Epidermal melanocyte (primary cell): Measurements from ENCODE around the gene NUAK2.

Experiments used
- DNase-seq: peaks from one replicate; pipeline ENCODE4 v3.0.0; 2011; ENCODE audit warnings: low spot score; ENCODE audit not compliant: insufficient read length

Gene NUAK2

GRCh38 chr1:205346956-205347574 is 25.5 kb upstream of the NUAK2 start:
- no peak for DNase-seq

DNA sequence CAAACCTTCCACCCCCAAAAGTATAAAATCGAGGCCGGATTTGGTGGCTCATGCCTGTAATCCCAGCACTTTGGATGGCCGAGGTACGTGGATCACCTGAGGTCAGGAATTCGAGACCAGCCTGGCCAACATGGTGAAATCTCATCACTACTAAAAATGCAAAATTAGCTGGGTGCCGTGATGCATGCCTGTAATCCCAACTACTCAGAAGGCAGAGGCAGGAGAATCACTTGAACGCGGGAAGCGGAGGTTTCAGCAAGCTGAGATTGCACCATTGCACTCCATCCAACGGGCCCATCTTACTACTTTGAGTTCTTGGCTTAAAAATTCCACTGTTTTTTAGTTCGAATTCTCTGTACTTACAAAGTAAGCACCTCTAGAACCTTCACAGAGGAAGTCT is 24.2 kb upstream of the NUAK2 start:
- DNase-seq: no peak

- no peak for DNase-seq
These were observed 22.8 kb upstream of the NUAK2 start for GRCh38 chr1:205344066-205344928.

DNA sequence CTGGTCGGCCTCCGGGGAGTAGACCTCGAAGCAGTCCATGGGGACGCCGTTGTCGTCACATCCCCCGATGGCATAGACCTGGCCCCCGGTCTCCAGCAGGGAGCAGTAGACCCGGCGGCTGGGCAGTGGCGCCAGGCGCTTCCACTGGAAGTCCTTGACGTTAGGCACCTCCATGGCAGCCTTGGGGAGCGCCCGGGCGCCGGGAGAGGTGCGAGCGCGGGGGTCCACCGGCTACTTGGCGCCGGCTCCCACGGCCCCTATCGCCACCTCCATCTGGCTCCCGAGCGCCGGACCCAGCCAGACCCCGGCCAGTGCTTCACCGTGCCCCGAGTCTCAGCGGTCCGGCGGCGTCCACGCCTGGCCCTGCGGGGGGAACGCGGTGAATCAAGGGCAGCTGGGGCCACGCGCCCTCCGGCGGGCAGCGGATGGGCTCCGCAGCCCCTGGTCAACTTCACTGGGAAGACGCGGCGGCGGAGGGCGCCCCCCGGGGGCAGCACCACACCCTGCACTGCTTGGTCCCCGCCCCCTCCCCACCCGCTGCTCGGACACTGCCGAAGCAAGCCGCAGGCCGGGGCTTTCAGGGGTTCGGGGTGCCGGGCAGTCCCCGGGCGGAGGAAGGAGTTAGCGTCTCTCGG is 22.0 kb upstream of the NUAK2 start:
- no peak for DNase-seq

DNA sequence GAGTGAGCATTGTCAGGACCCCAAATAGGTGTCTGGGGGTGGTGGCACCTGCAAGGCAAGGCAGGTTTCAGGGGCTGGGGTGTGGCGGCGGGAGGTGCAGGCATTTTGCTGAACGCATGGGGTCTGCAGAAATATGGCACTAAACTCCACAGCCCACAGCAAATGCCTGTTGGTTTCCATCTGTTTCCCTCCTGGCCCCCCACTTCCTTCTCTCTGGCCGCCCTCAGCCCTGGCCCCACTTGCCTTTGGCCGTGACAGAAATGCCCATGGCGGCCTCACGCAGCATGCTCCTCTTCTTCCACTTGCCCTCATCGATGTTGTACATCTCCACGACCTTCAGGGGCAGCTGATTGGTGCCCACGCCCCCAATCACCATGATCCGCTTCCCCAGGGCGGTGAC is 21.4 kb upstream of the NUAK2 start:
- no peak for DNase-seq

GRCh38 chr1:205340676-205341075 is 19.1 kb upstream of the NUAK2 start:
- no peak for DNase-seq

- no peak for DNase-seq
These were observed 18.2 kb upstream of the NUAK2 start for GRCh38 chr1:205339717-205340116.

DNA sequence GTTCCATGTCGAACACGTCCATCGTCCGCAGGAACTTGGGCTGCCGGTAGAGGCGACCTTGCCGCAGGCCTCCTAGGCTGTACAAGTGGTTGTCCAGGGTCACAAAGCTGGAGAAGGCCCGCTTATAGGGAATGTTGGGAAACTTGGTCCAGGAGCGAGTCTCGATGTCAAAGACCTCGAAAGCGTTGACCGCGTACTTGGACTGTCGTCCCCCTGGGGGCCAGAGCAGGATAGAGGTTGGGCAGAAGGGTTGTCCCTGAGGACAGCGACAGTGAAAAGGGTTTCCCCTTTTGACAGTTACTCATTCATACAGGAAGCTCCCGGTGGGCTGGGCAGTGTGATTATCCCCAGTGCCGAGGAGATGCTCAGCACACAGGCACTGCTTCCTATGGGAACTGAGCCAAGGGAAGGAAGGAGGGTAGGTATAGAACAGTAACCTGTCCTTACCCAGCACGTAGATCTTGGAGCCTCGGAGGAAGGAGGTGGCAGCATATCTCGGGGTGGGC is 17.7 kb upstream of the NUAK2 start:
- DNase-seq: no peak

DNA sequence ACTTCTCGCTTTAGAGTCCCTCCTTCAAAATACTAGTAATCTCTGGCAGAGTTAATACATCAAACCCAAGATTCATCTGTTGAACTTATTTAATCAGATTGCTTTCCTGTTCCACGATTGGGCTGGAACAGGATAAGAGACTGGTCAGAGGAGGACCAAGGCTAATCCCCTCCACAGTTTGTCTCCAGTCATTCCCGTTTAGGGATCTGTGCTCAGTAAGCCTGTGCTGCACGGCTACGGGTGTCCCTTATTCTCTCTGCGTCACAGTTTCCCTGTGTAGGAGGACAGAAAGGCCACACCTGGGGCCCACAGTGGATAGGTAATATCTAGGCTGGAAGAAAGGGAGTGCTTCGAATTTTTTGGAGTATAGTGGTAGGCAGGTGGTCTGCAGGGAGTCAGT is 16.5 kb upstream of the NUAK2 start:
- DNase-seq: no peak

DNA sequence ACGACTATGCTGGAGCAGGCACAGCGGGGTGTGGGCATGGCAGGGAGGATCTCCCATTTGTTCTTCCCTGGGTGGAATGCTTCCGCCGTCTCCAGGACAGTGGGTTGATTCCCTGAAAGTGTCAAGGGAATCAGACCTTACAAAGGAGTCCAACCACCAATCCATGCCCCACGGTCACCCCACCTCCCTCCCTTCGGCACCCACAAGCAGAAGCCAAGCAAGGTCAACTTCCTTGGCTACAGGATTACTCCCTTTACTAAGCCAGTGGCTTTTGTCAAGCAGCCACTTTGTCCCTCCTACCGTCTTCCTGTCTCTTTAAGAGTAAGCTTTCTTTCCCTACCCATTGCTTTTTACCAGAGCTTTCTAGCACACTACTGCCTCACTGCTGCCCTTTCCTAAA is 15.9 kb upstream of the NUAK2 start:
- no peak for DNase-seq

DNA sequence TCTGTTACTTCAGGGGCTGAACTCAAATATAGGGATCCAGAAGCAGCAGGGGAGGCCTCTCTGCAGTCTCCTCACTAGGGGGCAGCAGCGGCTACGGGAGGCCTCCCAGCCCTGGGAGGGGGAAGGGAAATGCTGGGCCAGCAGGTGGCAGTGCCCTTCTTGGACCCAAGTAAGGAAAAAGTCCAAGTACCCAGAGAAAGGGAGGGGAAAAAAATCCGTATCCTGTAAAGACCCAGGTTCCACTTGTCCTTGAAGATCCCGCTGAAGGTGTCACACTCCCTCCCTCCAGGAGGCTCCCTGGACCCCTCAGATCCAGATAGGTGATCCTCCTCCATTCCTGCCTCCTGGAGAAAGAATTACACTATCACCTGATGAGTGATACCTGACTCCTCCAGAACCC is 14.1 kb upstream of the NUAK2 start:
- DNase-seq: peak; percentile 73

DNA sequence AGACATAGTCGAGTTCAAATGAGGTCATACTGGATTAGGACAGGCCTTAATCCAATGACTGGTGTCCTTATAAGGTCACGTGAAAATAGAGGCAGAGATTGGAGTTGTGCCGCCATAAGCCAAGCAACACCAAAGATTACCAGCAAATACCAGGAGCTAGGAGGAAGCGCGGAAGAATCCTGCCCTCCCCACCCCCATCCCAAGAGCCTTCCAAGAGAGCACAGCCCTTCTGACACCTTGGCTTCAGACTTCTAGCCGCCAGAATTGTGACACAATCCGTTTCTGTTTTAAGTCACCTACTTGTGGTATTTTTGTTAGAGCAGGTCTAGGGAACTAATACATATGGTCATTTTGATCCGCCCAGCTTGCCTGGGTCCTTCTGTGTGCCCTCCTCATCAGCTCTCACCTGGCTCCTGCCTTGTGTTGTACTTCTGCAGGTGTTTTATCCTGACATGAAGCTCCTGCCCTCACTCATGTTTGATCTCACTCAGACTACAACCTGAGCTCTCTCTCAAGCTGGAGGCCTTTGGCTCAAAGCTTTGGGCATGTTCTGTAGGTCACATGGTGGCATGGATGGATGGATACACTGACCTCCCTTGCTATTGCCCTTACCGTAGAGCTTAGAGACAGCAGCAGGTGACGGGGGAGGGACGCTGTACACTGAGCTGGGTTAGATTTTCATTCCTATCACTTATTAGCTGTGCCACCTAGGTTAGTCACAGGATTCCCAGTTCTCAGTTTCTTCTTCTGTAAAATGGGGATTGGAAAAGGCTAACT is 10.7 kb upstream of the NUAK2 start:
- no peak for DNase-seq

GRCh38 chr1:205330150-205330549 is 8.6 kb upstream of the NUAK2 start:
- no peak for DNase-seq

DNA sequence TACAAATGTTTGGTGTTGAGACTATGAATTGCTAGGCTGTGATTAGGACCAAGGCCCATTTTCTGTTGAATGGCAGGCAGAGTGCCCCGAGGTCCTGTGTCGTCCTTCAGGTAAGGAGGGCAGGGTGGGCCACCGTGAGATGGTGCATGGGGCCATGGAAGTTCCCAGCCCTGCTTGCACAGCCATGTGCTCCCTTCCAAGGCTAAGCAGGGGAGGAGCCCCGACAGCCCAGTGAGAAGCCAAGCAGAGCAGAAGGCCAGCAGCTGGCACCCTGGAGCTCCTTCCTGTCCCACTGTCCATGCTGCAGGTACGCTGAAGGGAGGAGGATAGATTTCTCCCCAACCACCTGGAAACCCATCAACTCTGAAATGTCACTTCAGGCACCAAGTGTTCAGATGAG is 8.2 kb upstream of the NUAK2 start:
- no peak for DNase-seq

DNA sequence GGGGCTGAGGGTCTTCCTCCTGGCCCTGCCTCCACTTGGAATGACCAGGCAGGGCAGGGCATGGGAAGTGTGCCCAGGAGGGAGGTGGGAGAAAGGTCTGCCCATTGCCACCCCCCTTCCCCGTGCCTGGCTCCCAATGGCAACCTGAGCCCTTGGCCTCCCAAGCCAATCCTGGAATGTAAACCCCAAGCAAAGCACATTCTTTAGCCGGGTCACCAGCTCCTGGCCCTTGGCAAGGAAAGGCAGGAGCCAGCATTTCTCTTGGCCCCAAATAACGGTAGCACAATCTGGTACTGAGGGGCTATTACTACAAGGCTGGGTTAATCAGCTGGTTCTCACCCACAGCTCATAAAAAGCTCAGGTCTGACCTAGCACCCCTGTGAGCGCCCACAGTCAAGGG is 6.9 kb upstream of the NUAK2 start:
- no peak for DNase-seq

GRCh38 chr1:205326812-205327466 is 5.4 kb upstream of the NUAK2 start:
- no peak for DNase-seq

DNA sequence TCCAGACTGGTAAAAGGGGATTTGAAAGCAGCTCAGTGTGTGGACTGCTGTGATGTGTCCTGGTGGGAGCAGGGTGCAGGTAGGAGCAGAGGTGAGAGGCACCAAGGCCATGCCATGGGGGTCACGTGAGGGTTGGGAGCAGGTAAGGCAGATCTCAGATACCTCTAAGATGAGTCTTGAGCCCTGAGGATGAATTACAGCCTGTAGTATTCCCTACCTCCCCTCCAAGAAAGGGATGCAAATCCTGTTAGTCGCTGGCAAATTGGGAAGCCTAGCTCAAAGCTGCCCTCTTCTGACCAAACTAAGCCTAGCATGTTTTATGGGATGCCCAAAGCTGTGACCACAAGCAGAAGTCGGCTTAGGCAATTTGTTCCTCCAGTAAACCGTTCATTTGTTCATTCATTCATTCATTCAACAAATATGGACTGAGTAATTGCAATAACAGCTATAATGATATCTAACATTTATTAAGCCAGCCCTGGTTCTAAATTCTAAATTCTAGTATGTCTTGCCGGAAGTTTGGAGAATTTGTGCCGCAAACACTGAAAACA is 3.9 kb upstream of the NUAK2 start:
- DNase-seq: peak; percentile 62

DNA sequence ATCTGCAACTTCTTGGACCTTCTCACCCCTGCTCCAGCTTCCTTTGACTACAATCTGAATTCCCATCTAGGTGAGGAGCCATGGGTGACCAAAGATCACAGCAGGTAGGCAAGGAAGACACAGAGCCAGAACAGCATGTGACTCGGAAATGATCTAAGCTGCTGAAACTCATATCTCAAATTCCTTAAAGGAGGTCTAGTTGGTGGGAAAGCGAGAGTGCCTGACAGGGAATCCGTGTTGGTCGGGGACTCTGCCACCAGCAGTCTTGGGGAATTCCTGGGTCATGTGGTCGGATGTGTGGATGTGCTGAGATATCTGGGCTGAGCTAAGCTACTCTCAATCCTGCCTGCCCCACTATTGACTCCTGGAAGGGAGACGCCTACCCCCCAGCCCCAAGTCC is 3.2 kb upstream of the NUAK2 start:
- DNase-seq: no peak

DNA sequence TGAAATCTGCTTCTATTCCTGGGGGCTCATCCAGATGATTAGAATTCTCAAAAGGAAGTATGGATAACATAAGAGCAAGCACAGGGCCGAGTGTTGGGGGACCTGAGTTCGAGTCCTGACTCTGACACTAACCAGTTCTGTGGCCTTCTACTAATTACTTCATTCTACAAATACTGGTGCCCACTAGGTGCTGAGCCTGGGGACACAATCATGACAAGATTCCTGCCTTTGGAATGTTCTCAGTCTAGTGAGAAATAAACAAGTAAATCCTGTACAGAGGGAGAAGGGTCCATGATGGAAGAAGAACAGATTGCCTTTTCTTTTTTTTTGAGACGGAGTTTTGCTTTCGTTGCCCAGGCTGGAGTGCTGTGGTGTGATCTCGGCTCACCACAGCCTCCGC is 2.2 kb upstream of the NUAK2 start:
- no peak for DNase-seq

DNA sequence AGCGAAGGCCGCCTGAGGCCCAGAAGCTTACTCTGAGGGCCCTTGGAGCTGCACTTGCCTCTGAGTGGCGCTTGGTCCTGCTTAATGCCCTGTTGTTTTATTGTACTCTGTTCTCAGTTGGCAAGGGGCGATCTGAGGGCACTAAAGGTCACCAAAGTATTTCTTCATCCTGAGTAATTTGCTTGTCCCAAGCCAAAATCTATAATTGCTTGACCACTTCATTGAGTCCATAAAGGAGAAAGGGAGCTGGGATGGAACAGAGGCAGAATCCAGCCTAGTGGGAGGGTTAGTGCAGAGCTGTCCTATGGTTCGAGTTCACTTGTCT is 376 bp upstream of the NUAK2 start:
- no peak for DNase-seq
